HG02885 (cell line): Measurements from ENCODE around the gene DUOX1.
"Not testable (repeated sequence)": the region's sequence is repeated elsewhere in the genome, so short reads cannot be mapped to it uniquely, and the experiment has no call there.

Experiments used
- ATAC-seq: cut with Tn5 transposase; IDR thresholded peaks from one replicate; pipeline ENCODE4 v1.9.1; 2021; ENCODE audit warnings: mild to moderate bottlenecking; ENCODE audit not compliant: unreplicated experiment, poor library complexity

Gene DUOX1

DNA sequence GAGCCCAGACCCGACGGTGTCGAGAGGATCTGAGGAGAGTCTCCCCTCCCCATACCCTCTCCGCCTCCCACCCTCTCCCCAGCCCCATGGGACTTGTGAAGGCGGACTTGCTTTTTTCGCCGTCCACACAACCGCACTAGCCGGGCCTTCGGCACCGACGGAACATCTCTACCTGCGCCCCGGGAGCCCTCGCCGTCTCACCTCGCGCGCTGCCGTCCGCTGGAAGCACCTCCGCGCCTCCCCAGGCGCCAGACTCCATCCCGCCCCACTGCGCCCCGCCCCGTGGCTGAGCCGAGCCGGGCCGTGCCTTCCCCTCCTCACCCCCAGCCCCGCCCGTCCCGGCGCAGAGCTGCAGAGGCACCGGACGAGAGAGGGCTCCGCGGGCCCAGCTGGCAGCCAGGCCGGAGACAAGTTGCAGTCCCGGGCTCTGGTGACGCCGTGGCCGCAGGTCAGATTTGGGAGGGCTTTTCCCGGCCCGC lies at the start of gene DUOX1, which contains the start of gene DUOXA1:
Gene DUOX1, plus strand, starts transcription at position 344 of the 479 bp plus-strand sequence. CDS start 1,973 bp downstream, outside the sequence.
Gene DUOXA1, minus strand, starts transcription at position 229 of the 479 bp plus-strand sequence. CDS start 6,865 bp downstream, outside the sequence.
- no peak for ATAC-seq

GRCh38 chr15:45080593-45080992 lies 49.2 kb upstream of the DUOX1 start:
- not testable (repeated sequence) for ATAC-seq

GRCh38 chr15:45082412-45082811 lies 47.4 kb upstream of the DUOX1 start:
- not testable (repeated sequence) for ATAC-seq

DNA sequence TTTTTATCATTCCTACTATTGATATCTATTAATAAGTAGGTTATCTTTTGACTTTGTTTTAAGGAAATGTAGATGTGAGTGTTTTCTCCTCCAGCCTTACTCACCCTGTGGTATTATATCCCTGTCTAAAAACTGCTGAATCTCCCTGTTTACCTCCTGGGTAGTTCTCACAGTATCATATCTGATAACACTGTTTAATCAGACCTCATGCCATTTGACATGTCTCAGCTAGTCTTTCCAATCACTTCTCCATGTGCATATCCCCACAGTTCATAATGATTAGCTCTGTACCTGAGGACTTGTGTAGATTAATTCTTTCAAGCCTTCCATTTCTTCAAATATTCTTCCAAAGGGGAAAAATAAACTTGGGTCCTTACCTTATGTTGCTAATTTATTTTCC lies 46.6 kb upstream of the DUOX1 start:
- no peak for ATAC-seq

DNA sequence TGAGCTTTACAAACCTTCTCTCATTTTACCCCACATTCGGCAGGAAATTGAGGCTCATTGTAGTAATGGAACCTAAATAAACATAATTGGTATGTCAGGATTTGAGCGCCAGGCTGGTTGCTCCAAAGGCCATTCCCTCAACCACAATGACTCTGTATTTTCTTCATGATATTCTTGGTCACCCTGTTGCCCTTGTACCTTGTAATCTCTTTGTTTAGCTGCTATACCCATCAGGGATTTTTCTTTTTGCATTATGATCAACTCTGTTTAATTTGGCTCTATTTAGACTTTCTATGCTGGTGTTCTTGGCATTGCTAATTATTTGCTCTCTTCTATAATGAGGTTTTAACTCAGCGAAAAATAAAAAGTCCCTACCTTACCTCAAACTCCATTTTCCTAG lies 45.6 kb upstream of the DUOX1 start:
- no peak for ATAC-seq

GRCh38 chr15:45087513-45087912 lies 42.3 kb upstream of the DUOX1 start:
- ATAC-seq: no peak

GRCh38 chr15:45088801-45089711 lies 40.7 kb upstream of the DUOX1 start:
- ATAC-seq: no peak

DNA sequence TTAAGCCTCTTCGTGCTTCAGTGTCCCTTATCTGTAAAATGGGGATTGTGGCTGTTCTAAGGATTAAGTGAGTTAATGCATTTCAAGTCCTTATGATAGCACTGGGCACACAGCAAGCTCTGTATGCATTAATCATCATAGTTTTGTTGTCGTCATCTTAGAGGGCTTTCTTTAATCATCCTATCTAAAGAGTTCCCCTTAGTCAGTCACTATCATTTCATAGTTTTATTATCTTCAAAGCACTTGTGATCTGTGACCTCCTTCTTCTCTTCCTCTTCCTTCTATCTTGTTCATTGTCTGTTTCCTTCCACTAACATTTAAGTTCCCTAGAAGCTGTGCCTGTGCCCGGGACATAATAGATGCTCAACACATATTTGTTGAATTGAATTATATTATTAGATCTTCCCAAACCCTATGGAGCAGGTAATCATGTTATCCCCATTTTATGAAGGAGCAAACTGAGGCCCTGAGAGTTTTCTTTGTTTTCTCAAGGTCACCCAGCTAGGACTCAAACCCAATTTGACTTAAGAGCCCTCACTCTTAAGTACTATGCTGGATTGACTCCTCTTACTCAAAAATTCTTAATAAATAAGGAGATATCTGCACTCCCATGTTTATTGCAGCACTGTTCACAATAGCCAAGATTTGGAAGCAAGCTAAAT lies 40.0 kb upstream of the DUOX1 start:
- no peak for ATAC-seq

- ATAC-seq: no peak
Observed at GRCh38 chr15:45091161-45091560, 38.6 kb upstream of the DUOX1 start.

GRCh38 chr15:45091576-45091975 lies 38.2 kb upstream of the DUOX1 start:
- no peak for ATAC-seq

DNA sequence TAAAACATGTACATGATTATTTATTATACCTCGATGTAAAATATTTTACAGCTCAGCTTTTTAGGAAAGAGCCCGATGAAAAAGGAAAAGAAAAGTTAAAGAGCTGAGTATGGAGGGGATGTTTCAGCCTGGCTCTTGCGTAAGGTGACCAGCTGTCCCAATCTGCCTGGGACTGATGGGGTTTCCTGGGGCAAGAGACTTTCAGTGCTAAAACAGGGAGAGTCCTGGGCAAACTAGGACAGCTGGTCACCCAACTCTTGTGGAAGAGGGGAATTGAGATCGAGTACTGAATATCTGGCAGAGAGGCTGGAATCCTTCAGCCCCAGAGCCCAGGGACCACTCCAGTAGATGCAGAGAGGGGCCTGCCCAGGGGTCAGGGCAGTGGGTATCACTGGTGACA lies 36.8 kb upstream of the DUOX1 start:
- ATAC-seq: no peak

- no peak for ATAC-seq
Observed at GRCh38 chr15:45093622-45094357, 36.0 kb upstream of the DUOX1 start.

DNA sequence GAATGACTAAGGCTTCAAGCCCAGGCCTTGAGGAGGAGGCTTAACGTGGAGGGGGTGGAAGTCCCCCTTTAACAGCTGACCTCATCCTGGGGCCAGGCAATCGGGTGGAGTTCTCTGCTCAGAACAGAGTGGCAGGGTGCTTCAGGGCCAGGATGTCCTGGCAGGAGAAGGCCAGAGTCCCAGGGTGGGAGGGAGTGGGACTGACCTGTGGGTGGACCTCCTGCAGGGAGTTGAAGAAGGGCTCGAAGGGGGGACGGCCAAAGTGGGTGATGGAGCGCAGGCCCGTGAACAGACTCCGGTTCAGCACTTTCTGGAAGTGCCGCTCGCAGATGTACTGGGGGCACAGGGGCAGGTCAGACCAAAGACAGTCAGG lies 35.5 kb upstream of the DUOX1 start:
- ATAC-seq: no peak

DNA sequence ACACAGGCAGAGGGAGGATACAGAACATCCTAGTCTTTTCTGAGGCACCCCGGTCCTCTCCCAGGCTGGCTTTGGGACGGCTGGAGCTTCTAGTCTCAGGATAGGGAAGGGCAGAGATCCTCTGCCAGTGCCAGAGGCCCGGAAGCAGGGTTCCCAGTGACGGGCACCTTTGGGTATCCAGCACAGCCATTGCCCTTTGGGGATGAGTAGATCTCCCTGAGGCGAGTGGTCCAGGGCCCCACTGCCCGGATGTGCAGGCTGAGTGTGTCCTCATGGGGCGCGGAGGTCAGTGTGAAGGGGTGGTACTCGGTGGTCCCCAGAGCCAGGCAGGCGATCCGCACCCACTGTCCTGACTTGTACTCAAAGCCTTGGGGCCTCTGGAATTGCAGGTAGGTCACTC lies 34.1 kb upstream of the DUOX1 start:
- ATAC-seq: no peak

DNA sequence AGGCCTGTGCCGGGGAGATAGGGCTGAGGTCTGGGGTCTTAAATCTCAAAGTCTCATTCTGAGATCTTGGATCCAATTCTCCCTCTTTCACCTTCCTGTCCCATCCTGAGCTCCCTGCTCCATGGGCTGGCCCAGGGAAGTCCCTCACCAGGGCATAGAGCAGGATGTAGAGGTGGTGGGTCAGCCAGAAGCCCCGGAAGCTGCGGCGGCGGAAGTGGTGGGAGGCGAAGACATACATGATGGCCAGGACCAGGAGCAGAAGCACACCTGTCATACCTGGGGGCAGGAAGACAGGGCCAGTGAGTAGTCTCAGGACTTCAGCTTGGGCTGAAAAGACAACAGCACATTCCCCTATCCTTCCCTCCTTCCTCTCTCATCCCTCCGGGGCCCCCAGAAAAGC lies 32.3 kb upstream of the DUOX1 start:
- ATAC-seq: no peak

- ATAC-seq: no peak
Observed at GRCh38 chr15:45099549-45100165, 30.1 kb upstream of the DUOX1 start.

DNA sequence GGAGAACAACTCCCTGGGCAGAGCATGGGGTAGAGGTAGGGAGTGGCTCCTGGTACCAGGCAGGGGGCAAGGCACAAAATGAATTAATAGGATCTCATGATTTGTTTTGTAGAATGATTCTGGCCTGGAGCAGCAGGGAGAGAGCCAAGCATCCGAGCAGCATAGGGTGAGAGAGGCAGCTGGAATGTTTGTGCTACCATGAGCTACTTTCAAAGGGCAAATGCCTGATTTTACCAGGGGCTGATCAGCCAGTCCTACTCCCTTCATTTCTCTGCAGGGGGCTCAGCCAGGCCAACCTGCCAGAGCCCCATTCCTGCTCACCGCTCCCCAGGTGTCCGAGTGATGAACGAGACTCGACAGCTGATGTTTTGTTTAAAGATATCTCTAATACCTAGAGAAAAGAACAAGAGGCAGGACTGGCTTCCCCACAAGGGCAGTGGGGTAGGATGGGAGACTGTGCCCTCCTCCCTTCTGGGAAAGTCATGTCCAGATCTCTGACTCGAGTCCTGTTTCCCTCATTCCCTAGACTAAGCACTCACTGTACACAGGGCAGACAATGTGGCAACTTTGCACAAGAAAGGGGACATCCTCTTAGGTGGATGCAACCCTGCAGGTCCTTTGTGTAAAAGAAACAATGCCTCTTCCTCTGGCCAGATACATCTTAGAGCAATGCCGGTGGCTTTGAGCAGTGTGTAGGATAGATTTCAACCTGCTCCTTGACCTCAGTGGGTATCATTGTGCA lies 28.7 kb upstream of the DUOX1 start:
- no peak for ATAC-seq

DNA sequence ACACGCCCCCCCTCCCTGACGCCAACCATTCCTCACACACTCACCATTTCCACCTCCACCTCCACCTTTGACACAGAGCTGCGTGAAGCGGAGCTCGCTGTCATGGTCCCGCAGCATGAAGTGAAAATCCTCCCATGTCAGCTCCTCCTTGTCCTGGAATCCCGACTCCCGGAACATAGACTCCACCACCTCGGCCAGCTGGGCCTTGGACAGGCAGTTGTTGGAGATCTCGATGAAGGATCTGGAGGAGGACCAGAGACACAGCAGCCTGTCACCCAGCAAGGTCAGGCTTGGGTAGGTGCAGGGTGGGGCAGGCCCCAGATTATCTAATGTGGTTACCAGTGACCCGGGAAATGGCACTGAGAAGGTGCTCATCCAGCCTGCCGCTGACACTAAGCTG lies 28.0 kb upstream of the DUOX1 start:
- ATAC-seq: no peak

DNA sequence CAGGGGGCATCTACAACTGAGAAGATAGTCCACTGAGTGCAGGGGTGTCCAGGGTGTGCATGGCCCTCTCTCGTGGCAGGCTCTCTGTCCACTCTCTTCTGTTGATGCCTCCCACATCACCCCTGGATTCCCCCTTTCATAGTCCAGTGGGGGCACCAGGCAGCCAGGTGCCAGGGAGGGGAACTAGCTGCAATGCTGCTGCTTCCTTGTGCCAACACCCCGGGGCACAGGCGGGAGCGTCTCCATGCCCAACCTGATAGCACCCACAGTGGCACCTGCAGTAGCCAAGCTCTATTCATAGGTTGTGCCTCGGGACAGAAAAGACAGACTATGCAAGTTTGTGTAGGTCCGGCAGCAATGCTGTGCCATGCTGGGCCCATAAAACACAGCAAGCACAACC lies 27.6 kb upstream of the DUOX1 start:
- no peak for ATAC-seq

- ATAC-seq: not testable (repeated sequence)
Observed at GRCh38 chr15:45104170-45104569, 25.6 kb upstream of the DUOX1 start.
